HEK293 (cell line): ENCODE measurements around the gene FOSB.

Experiments
- CTCF ChIA-PET: fragments of 350-600 bp; formaldehyde crosslinking; extraction: SDS; loops from one replicate; lab custom pipeline; 2021; ENCODE audit warnings: antibody characterized with exemption; lab: Yijun Ruan, JAX
- POLR2A ChIA-PET: fragments of 300-600 bp; formaldehyde crosslinking; extraction: SDS; loops from one replicate; lab custom pipeline; 2020; ENCODE audit warnings: antibody characterized with exemption, inconsistent platforms; lab: Yijun Ruan, JAX
- H3K27ac ChIP-seq: fragments of 200-500 bp; sonication (Bioruptor generic); 2 replicates; pipeline ENCODE4 v1.5.1; 2014; ENCODE audit warnings: low read depth, low read length, control low read depth, inconsistent platforms; ENCODE audit errors: extremely low read depth
- H3K36me3 ChIP-seq, 2 experiments: fragments of 200-500 bp in 1 of 2; sonication (Bioruptor generic) in 1 of 2; 1 replicate in 1 of 2; 2 replicates in 1 of 2; pipeline ENCODE4 v1.5.1; 2014 to 2017; ENCODE audit warnings: inconsistent platforms in 2 of 2, low read length in 2 of 2; ENCODE audit not compliant: control insufficient read depth in 2 of 2, insufficient read depth in 1 of 2
- H3K4me1 ChIP-seq: fragments of 200-500 bp; sonication (Bioruptor generic); 2 replicates; pipeline ENCODE4 v1.5.1; 2014; ENCODE audit warnings: mild to moderate bottlenecking, low read length, inconsistent platforms; ENCODE audit not compliant: control insufficient read depth, insufficient read depth
- H3K4me3 ChIP-seq: 2 replicates; pipeline ENCODE4 v1.5.1; 2011; ENCODE audit warnings: low read depth, mild to moderate bottlenecking, control low read depth, low read length, moderate library complexity
- H3K9me3 ChIP-seq: fragments of 200-500 bp; sonication (Bioruptor generic); 2 replicates; pipeline ENCODE4 v1.5.1; 2014; ENCODE audit warnings: low read depth, low read length, inconsistent platforms; ENCODE audit not compliant: control insufficient read depth, insufficient read depth
- AEBP2 ChIP-seq: fragments of 450-650 bp; formaldehyde crosslinking; IDR thresholded peaks from 2 replicates; pipeline ENCODE4 v1.5.1; 2016; ENCODE audit warnings: missing biosample characterization, missing genetic modification characterization, borderline replicate concordance
- BCL11A ChIP-seq: fragments of 450-650 bp; formaldehyde crosslinking; IDR thresholded peaks from 2 replicates; pipeline ENCODE4 v1.5.1; 2016; ENCODE audit warnings: low read depth, missing biosample characterization, missing genetic modification characterization
- MZF1 ChIP-seq: fragments of 450-650 bp; formaldehyde crosslinking; IDR thresholded peaks from 2 replicates; pipeline ENCODE4 v1.5.1; 2017; ENCODE audit warnings: missing biosample characterization, missing genetic modification characterization, borderline replicate concordance
- REST ChIP-seq: fragments of 450-650 bp; formaldehyde crosslinking; IDR thresholded peaks from 2 replicates; pipeline ENCODE4 v1.5.1; 2016; ENCODE audit warnings: missing biosample characterization, missing genetic modification characterization
- ZBTB20 ChIP-seq: fragments of 450-650 bp; formaldehyde crosslinking; IDR thresholded peaks from 2 replicates; pipeline ENCODE4 v1.5.1; 2016; ENCODE audit warnings: missing biosample characterization, missing genetic modification characterization
- ZBTB48 ChIP-seq: fragments of 450-650 bp; formaldehyde crosslinking; IDR thresholded peaks from 2 replicates; pipeline ENCODE4 v1.5.1; 2016; ENCODE audit warnings: missing biosample characterization, missing genetic modification characterization
- ZBTB8A ChIP-seq: fragments of 450-650 bp; formaldehyde crosslinking; IDR thresholded peaks from 2 replicates; pipeline ENCODE4 v1.5.1; 2016; ENCODE audit warnings: missing biosample characterization, missing genetic modification characterization
- ZNF121 ChIP-seq: fragments of 450-650 bp; formaldehyde crosslinking; IDR thresholded peaks from 2 replicates; pipeline ENCODE4 v1.5.1; 2016; ENCODE audit warnings: missing biosample characterization, missing genetic modification characterization
- ZNF239 ChIP-seq: fragments of 450-650 bp; formaldehyde crosslinking; IDR thresholded peaks from 2 replicates; pipeline ENCODE4 v1.5.1; 2016; ENCODE audit warnings: missing biosample characterization, missing genetic modification characterization
- ZNF24 ChIP-seq: fragments of 450-650 bp; formaldehyde crosslinking; IDR thresholded peaks from 2 replicates; pipeline ENCODE4 v1.5.1; 2016; ENCODE audit warnings: missing biosample characterization, missing genetic modification characterization
- ZNF394 ChIP-seq: fragments of 450-650 bp; formaldehyde crosslinking; IDR thresholded peaks from 2 replicates; pipeline ENCODE4 v1.5.1; 2016; ENCODE audit warnings: missing biosample characterization, missing genetic modification characterization, mild to moderate bottlenecking, moderate library complexity, borderline replicate concordance
- ZNF423 ChIP-seq: fragments of 450-650 bp; formaldehyde crosslinking; IDR thresholded peaks from 2 replicates; pipeline ENCODE4 v1.5.1; 2016; ENCODE audit warnings: missing biosample characterization, missing genetic modification characterization
- ZNF548 ChIP-seq: fragments of 450-650 bp; formaldehyde crosslinking; IDR thresholded peaks from 2 replicates; pipeline ENCODE4 v1.5.1; 2016; ENCODE audit warnings: missing biosample characterization, missing genetic modification characterization
- ZNF580 ChIP-seq: fragments of 450-650 bp; formaldehyde crosslinking; IDR thresholded peaks from 2 replicates; pipeline ENCODE4 v1.5.1; 2016; ENCODE audit warnings: missing biosample characterization, missing genetic modification characterization
- ZNF768 ChIP-seq: fragments of 450-650 bp; formaldehyde crosslinking; IDR thresholded peaks from 2 replicates; pipeline ENCODE4 v1.5.1; 2018; ENCODE audit warnings: missing biosample characterization, mild to moderate bottlenecking, missing genetic modification characterization
- ZNF791 ChIP-seq: fragments of 450-650 bp; formaldehyde crosslinking; IDR thresholded peaks from 2 replicates; pipeline ENCODE4 v1.5.1; 2016; ENCODE audit warnings: missing biosample characterization, missing genetic modification characterization

The FOSB gene

GRCh38 chr19:45511074-45511473 is 43.3 kb downstream of the FOSB start:
- ChIA-PET POLR2A (no interaction called here), CTCF (interaction anchor here (0.6 to 4.5 kb wide), 4 partner anchors 26 to 155 kb away, joined by 3 to 17 read pairs (median 7); no protein-coding TSS in a partner anchor)
- H3K9me3 ChIP-seq: no peaks in the 10 kb centered on the region
- no peak overlapping the region for H3K27ac ChIP-seq
- no peaks in the 10 kb centered on the region for H3K36me3 ChIP-seq
- peaks cover 12% of the 10 kb centered on the region for H3K4me1 ChIP-seq
- no peak overlapping the region for H3K4me3 ChIP-seq
- TF ChIP-seq ZNF394 (no peak), ZNF580 (tag by site-specific recombination) (peak; percentile 93), ZNF768 (tag by site-specific recombination) (0 out of 2 replicates have a peak, but pooled peaks have one; percentile 2), ZBTB20 (no peak)

- Histone ChIP-seq H3K27ac (no peak overlapping the region), H3K9me3 (no peaks in the 10 kb centered on the region), H3K4me1 (peaks cover 9% of the 10 kb centered on the region), H3K36me3 (peaks cover 0 to 7% of the 10 kb centered on the region in 2 experiments; a peak in 2 of 3 replicates), H3K4me3 (no peak overlapping the region)
- CTCF ChIA-PET: interaction anchor here (0.6 to 4.5 kb wide), 4 partner anchors 16 to 93 kb away, joined by 3 to 17 read pairs (median 4); partner anchors contain the start of gene RTN2
- POLR2A ChIA-PET: interaction anchor here (1.1 kb wide), 1 partner anchor 71 kb away, joined by 3 read pairs; no protein-coding TSS in a partner anchor
- TF ChIP-seq ZNF548 (tag by site-specific recombination): no peak
- no peak for TF ChIP-seq ZNF24
- no peak for TF ChIP-seq ZNF423 (tag by site-specific recombination)
- no peak for TF ChIP-seq ZNF768 (tag by site-specific recombination)
- no peak for TF ChIP-seq ZBTB8A (tag by site-specific recombination)
- no peak for TF ChIP-seq AEBP2 (tag by site-specific recombination)
- TF ChIP-seq ZNF239: peak; percentile 95
- TF ChIP-seq REST: no peak
- TF ChIP-seq MZF1 (tag by site-specific recombination): no peak
- 0 out of 2 replicates have a peak, but pooled peaks have one; percentile 30 for TF ChIP-seq ZNF121 (tag by site-specific recombination)
- TF ChIP-seq ZNF791: no peak
- no peak for TF ChIP-seq ZBTB48 (tag by site-specific recombination)
- no peak for TF ChIP-seq BCL11A
These were observed 45.2 kb downstream of the FOSB start for GRCh38 chr19:45512881-45513483.
